SK-N-SH treated with all-trans-retinoic acid at 6 μM for 48 hours (cell line): Measurements from ENCODE around the gene ZNF354B.

Experiments
- ATAC-seq: fragments of 200-7000 bp; cut with Tn5 transposase; 3 replicates; pipeline ENCODE4 v1.9.1; 2020; ENCODE audit warnings: mild to moderate bottlenecking, moderate library complexity
- ARNTL ChIP-seq: fragments of 450-650 bp; formaldehyde crosslinking; IDR thresholded peaks from 2 replicates; pipeline ENCODE4 v1.5.0; 2020; ENCODE audit warnings: low read depth, mild to moderate bottlenecking, moderate library complexity, borderline replicate concordance
- CSDC2 ChIP-seq: fragments of 250-450 bp; sonication (Bioruptor Pico); IDR thresholded peaks from 2 replicates; pipeline ENCODE4 v1.5.0; 2020; ENCODE audit warnings: mild to moderate bottlenecking, moderate library complexity
- GLIS3 ChIP-seq: fragments of 250-450 bp; sonication (Bioruptor Pico); IDR thresholded peaks from 2 replicates; pipeline ENCODE4 v1.5.0; 2020; ENCODE audit warnings: mild to moderate bottlenecking, moderate library complexity
- ISL1 ChIP-seq: fragments of 250-450 bp; sonication (Bioruptor Pico); IDR thresholded peaks from 2 replicates; pipeline ENCODE4 v2.1.2; 2022; ENCODE audit warnings: mild to moderate bottlenecking, moderate library complexity
- OSR1 ChIP-seq: fragments of 250-450 bp; sonication (Bioruptor Pico); IDR thresholded peaks from 2 replicates; pipeline ENCODE4 v1.8.0; 2022; ENCODE audit warnings: moderate library complexity, mild to moderate bottlenecking, inconsistent platforms
- PPARA ChIP-seq: fragments of 250-450 bp; sonication (Bioruptor Pico); IDR thresholded peaks from 2 replicates; pipeline ENCODE4 v1.5.0; 2020; ENCODE audit warnings: mild to moderate bottlenecking, borderline replicate concordance
- SNAI2 ChIP-seq: fragments of 250-450 bp; sonication (Bioruptor Pico); IDR thresholded peaks from 2 replicates; pipeline ENCODE4 v1.5.0; 2020; ENCODE audit warnings: mild to moderate bottlenecking, moderate library complexity
- TOX ChIP-seq: fragments of 250-450 bp; sonication (Bioruptor Pico); IDR thresholded peaks from 2 replicates; pipeline ENCODE4 v1.8.0; 2021; ENCODE audit warnings: mild to moderate bottlenecking, moderate library complexity, borderline replicate concordance
- ZC3H10 ChIP-seq: fragments of 250-450 bp; sonication (Bioruptor Pico); IDR thresholded peaks from 2 replicates; pipeline ENCODE4 v1.5.1; 2021; ENCODE audit warnings: mild to moderate bottlenecking, moderate library complexity
- ZFP3 ChIP-seq: fragments of 250-450 bp; sonication (Bioruptor Pico); IDR thresholded peaks from 2 replicates; pipeline ENCODE4 v1.5.0; 2020; ENCODE audit warnings: mild to moderate bottlenecking, moderate library complexity
- ZFP30 ChIP-seq: fragments of 450-650 bp; formaldehyde crosslinking; IDR thresholded peaks from 2 replicates; pipeline ENCODE4 v1.5.0; 2022; ENCODE audit warnings: mild to moderate bottlenecking, moderate library complexity
- ZNF565 ChIP-seq: fragments of 450-650 bp; formaldehyde crosslinking; conservative IDR thresholded peaks from 2 replicates; pipeline ENCODE4 v1.5.0; 2020; ENCODE audit warnings: low read depth, mild to moderate bottlenecking, moderate library complexity
- ZNF70 ChIP-seq: fragments of 450-650 bp; formaldehyde crosslinking; IDR thresholded peaks from 2 replicates; pipeline ENCODE4 v1.5.0; 2020; ENCODE audit warnings: mild to moderate bottlenecking, moderate library complexity
- ZNF8 ChIP-seq: fragments of 450-650 bp; formaldehyde crosslinking; IDR thresholded peaks from 2 replicates; pipeline ENCODE4 v1.5.0; 2020; ENCODE audit warnings: mild to moderate bottlenecking, moderate library complexity
- TF ChIP-seq, protein P1 (sequence below): fragments of 250-450 bp; sonication (Bioruptor Pico); IDR thresholded peaks from 2 replicates; pipeline ENCODE4 v1.5.0; 2020; ENCODE audit warnings: mild to moderate bottlenecking, moderate library complexity
- TF ChIP-seq, protein P2 (sequence below): fragments of 250-450 bp; sonication (Bioruptor Pico); IDR thresholded peaks from 2 replicates; pipeline ENCODE4 v1.5.1; 2021; ENCODE audit warnings: mild to moderate bottlenecking, moderate library complexity
- TF ChIP-seq, protein P3 (sequence below): fragments of 250-450 bp; sonication (Bioruptor Pico); IDR thresholded peaks from 2 replicates; pipeline ENCODE4 v1.8.0; 2020; ENCODE audit warnings: mild to moderate bottlenecking, moderate library complexity, borderline replicate concordance
- TF ChIP-seq, protein P4 (sequence below): fragments of 250-450 bp; sonication (Bioruptor Pico); IDR thresholded peaks from 2 replicates; pipeline ENCODE4 v1.8.0; 2021; ENCODE audit warnings: low read depth, mild to moderate bottlenecking, moderate library complexity, borderline replicate concordance
- TF ChIP-seq, protein P5 (sequence below): fragments of 250-450 bp; sonication (Bioruptor Pico); IDR thresholded peaks from 2 replicates; pipeline ENCODE4 v1.5.1; 2020; ENCODE audit warnings: low read depth, mild to moderate bottlenecking, moderate library complexity

ZNF354B gene

DNA sequence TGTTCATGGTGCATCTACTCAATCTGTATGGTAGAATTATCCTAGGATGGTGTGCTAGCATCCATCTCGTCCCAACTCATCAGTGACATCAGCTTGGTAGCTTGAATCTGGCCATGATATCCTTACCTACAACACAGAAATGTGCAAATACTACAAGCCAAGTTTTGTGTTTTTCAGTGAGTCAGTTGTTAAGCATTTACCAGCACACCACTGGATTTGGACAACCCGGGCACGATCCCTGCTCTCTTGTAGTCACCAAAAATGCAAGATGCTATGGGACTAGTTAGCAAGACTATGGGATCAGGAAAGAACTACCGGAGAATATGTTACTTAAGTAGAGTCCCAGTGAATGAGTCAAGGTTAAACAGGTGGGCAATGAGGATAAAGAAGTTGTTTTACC is 32.1 kb upstream of the ZNF354B start:
- TF ChIP-seq OSR1 (CRISPR knock-in tag) = no peak
- no peak for TF ChIP-seq ISL1 (CRISPR knock-in tag)
- no peak for TF ChIP-seq ZFP30 (CRISPR knock-in tag)
- TF ChIP-seq, protein P1, sequence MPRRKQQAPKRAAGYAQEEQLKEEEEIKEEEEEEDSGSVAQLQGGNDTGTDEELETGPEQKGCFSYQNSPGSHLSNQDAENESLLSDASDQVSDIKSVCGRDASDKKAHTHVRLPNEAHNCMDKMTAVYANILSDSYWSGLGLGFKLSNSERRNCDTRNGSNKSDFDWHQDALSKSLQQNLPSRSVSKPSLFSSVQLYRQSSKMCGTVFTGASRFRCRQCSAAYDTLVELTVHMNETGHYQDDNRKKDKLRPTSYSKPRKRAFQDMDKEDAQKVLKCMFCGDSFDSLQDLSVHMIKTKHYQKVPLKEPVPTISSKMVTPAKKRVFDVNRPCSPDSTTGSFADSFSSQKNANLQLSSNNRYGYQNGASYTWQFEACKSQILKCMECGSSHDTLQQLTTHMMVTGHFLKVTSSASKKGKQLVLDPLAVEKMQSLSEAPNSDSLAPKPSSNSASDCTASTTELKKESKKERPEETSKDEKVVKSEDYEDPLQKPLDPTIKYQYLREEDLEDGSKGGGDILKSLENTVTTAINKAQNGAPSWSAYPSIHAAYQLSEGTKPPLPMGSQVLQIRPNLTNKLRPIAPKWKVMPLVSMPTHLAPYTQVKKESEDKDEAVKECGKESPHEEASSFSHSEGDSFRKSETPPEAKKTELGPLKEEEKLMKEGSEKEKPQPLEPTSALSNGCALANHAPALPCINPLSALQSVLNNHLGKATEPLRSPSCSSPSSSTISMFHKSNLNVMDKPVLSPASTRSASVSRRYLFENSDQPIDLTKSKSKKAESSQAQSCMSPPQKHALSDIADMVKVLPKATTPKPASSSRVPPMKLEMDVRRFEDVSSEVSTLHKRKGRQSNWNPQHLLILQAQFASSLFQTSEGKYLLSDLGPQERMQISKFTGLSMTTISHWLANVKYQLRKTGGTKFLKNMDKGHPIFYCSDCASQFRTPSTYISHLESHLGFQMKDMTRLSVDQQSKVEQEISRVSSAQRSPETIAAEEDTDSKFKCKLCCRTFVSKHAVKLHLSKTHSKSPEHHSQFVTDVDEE (CRISPR knock-in tag) = no peak
- TF ChIP-seq ZNF70 (CRISPR knock-in tag) = no peak
- TF ChIP-seq, protein P2, sequence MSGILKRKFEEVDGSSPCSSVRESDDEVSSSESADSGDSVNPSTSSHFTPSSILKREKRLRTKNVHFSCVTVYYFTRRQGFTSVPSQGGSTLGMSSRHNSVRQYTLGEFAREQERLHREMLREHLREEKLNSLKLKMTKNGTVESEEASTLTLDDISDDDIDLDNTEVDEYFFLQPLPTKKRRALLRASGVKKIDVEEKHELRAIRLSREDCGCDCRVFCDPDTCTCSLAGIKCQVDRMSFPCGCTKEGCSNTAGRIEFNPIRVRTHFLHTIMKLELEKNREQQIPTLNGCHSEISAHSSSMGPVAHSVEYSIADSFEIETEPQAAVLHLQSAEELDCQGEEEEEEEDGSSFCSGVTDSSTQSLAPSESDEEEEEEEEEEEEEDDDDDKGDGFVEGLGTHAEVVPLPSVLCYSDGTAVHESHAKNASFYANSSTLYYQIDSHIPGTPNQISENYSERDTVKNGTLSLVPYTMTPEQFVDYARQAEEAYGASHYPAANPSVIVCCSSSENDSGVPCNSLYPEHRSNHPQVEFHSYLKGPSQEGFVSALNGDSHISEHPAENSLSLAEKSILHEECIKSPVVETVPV = no peak
- no peak for ATAC-seq

GRCh38 chr5:178831049-178831448 is 28.7 kb upstream of the ZNF354B start:
- TF ChIP-seq, protein P3, sequence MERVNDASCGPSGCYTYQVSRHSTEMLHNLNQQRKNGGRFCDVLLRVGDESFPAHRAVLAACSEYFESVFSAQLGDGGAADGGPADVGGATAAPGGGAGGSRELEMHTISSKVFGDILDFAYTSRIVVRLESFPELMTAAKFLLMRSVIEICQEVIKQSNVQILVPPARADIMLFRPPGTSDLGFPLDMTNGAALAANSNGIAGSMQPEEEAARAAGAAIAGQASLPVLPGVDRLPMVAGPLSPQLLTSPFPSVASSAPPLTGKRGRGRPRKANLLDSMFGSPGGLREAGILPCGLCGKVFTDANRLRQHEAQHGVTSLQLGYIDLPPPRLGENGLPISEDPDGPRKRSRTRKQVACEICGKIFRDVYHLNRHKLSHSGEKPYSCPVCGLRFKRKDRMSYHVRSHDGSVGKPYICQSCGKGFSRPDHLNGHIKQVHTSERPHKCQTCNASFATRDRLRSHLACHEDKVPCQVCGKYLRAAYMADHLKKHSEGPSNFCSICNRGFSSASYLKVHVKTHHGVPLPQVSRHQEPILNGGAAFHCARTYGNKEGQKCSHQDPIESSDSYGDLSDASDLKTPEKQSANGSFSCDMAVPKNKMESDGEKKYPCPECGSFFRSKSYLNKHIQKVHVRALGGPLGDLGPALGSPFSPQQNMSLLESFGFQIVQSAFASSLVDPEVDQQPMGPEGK (CRISPR knock-in tag) = no peak
- TF ChIP-seq GLIS3 (CRISPR knock-in tag) = no peak
- TF ChIP-seq ZFP30 (CRISPR knock-in tag) = no peak
- no peak for TF ChIP-seq TOX (CRISPR knock-in tag)
- TF ChIP-seq ZC3H10 (CRISPR knock-in tag) = no peak
- TF ChIP-seq, all 23 proteins: peak for 0
- ATAC-seq = no peak

GRCh38 chr5:178832618-178833201 is 27.0 kb upstream of the ZNF354B start:
- TF ChIP-seq SNAI2 (CRISPR knock-in tag) = no peak
- TF ChIP-seq ZNF8 (CRISPR knock-in tag) = no peak
- TF ChIP-seq, protein P2 = no peak
- TF ChIP-seq ZC3H10 (CRISPR knock-in tag) = no peak
- TF ChIP-seq, protein P4, sequence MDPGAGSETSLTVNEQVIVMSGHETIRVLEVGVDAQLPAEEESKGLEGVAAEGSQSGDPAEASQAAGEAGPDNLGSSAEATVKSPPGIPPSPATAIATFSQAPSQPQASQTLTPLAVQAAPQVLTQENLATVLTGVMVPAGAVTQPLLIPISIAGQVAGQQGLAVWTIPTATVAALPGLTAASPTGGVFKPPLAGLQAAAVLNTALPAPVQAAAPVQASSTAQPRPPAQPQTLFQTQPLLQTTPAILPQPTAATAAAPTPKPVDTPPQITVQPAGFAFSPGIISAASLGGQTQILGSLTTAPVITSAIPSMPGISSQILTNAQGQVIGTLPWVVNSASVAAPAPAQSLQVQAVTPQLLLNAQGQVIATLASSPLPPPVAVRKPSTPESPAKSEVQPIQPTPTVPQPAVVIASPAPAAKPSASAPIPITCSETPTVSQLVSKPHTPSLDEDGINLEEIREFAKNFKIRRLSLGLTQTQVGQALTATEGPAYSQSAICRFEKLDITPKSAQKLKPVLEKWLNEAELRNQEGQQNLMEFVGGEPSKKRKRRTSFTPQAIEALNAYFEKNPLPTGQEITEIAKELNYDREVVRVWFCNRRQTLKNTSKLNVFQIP (CRISPR knock-in tag) = no peak
- TF ChIP-seq PPARA (CRISPR knock-in tag) = no peak
- no peak for TF ChIP-seq ZFP30 (CRISPR knock-in tag)
- TF ChIP-seq OSR1 (CRISPR knock-in tag) = no peak
- TF ChIP-seq ZNF70 (CRISPR knock-in tag) = no peak
- no peak for TF ChIP-seq ZFP3
- TF ChIP-seq CSDC2 (CRISPR knock-in tag) = no peak
- no peak for TF ChIP-seq TOX (CRISPR knock-in tag)
- no peak for TF ChIP-seq GLIS3 (CRISPR knock-in tag)
- TF ChIP-seq, protein P3 (CRISPR knock-in tag) = no peak
- TF ChIP-seq, protein P5, sequence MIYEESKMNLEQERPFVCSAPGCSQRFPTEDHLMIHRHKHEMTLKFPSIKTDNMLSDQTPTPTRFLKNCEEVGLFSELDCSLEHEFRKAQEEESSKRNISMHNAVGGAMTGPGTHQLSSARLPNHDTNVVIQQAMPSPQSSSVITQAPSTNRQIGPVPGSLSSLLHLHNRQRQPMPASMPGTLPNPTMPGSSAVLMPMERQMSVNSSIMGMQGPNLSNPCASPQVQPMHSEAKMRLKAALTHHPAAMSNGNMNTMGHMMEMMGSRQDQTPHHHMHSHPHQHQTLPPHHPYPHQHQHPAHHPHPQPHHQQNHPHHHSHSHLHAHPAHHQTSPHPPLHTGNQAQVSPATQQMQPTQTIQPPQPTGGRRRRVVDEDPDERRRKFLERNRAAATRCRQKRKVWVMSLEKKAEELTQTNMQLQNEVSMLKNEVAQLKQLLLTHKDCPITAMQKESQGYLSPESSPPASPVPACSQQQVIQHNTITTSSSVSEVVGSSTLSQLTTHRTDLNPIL (CRISPR knock-in tag) = no peak
- TF ChIP-seq ARNTL (CRISPR knock-in tag) = no peak
- TF ChIP-seq ZNF565 (CRISPR knock-in tag) = no peak
- no peak for ATAC-seq
